GM19043 (cell line): ENCODE measurements around the gene LPIN1.
"Not testable (repeated sequence)": the region's sequence is repeated elsewhere in the genome, so short reads cannot be mapped to it uniquely, and the experiment has no call there.

Experiments used
- ATAC-seq: cut with Tn5 transposase; IDR thresholded peaks from one replicate; pipeline ENCODE4 v1.9.1; 2021; ENCODE audit warnings: low read depth; ENCODE audit not compliant: unreplicated experiment

The LPIN1 gene

GRCh38 chr2:11759182-11759975 lies 12.9 kb downstream of the LPIN1 start:
- not testable (repeated sequence) for ATAC-seq

DNA sequence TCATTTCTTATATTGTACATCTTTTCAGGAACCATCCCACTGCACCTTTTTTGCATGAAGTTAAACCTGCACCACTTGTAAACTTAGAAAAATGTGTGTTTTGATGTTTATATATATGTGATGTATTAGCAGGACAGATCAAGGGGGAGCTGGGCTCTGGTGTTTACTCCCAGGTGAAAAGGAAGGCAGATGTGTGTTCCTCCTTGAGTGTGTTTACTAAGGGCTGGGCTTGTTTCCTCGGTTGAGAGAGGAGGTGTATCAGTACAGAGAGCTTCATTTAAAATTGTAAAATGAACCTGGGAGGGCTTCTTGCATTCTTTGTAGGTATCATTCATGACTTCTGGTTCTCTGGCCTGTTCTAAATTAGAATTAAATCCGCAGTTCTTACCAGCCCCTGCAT lies 14.8 kb downstream of the LPIN1 start:
- no peak for ATAC-seq

- no peak for ATAC-seq
These were observed 15.6 kb downstream of the LPIN1 start for GRCh38 chr2:11762031-11762430.

GRCh38 chr2:11762799-11763461 lies 16.5 kb downstream of the LPIN1 start:
- no peak for ATAC-seq

- ATAC-seq: no peak
These were observed 17.9 kb downstream of the LPIN1 start for GRCh38 chr2:11764359-11764758.

DNA sequence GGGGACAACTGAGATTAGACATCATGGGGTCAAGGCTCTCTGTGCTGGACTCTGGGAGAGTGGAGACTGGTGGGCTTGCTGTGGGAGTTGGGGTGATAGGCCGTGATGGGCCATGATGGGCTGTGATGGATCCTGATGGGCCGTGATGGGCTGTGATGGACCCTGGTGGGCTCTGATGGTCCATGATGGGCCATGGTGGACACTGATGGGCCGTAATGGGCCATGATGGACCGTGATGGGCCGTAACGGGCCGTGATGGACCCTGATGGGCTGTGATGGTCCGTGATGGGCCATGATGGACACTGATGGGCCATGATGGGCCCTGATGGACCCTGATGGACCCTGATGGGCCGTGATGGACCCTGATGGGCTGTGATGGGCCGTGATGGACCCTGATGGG lies 18.5 kb downstream of the LPIN1 start:
- no peak for ATAC-seq

GRCh38 chr2:11765501-11765900 lies 19.1 kb downstream of the LPIN1 start:
- no peak for ATAC-seq

DNA sequence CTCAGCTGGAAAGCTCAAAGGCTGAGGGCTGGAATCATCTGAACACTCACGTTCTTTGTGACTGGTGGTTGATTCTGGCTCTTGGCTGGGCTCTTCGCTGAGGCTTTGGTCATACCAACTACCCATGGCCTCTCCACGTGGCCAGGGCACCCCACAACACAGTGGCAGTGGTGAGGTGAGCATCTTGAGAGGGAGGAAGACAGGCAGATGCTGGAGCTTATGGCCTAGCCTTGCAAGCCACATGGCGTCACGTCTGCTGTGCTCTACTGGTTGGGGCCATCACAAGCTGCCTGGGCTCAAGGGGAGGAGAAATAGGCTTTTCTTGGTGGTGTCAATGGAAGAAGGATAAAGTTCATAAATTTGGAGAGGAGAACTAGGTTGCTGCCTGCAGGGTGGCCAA lies 19.6 kb downstream of the LPIN1 start:
- ATAC-seq: no peak

DNA sequence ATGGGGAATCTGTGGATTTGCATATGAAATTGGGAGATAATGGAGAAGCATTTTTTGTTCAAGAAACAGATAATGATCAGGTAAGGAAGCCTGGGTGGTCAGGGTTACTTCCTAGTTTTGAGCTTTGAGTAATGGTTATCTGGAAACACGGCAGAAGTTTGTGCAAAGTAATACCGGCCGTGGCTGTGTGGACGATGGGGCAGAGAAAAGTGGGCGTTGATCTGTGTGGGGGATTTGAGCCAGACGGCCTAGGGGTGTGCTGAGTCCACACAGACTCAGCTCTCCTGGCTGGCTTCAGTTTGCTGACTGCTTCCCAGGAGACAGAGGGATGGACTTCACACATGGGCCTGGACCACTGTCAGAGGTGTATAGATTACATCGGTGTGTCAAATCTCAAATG lies 21.3 kb downstream of the LPIN1 start:
- ATAC-seq: no peak

DNA sequence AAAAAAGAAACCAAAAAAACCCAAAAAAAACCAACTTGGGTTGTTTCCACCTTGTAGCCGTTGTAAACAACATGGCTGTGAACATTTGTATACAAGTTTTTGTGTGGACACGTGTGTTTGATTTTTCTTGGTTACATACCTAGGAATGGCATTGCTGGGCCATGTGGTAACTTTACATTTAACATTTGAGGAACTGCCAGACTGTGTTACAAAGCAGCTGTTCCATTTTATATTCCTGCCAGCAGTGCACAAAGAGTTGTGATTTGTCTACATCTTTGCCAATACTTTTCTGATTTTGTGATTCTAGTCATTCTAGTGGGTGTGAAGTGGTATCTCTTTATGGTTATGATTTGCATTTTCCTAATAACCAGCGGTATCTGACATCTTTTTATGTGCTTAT lies 22.5 kb downstream of the LPIN1 start:
- ATAC-seq: no peak

GRCh38 chr2:11769516-11769915 lies 23.1 kb downstream of the LPIN1 start:
- ATAC-seq: no peak

DNA sequence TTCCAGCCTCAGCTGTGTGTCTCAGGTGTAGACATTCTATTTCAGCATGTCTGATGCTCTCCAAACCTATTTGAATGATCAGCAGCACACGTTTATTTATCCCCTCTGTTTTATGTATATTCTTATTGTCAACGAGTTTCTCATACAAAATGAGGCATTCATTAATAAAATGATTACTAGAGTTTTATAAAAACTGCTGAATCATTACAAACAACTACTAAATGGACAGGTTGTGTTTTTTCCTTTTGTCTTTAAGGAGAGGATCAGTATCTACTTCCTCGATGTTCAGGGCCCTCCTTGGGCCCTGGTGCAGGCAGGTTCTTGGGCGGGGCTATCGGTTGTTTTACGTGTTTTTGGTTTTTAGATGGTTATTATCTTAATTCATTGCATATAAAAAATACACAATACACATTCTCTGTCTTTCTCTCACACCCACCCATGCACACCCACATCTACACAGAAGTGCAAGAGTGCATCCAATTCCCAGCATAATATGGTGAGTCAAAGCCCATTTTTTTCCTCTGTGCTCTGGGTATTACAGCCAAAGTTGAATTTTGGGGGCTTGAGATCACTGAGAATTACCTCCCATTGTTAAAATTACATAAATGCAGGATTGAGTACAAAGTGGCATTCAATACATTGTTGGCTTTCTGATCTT lies 24.2 kb downstream of the LPIN1 start:
- ATAC-seq: no peak

GRCh38 chr2:11771971-11772615 lies 25.7 kb downstream of the LPIN1 start:
- ATAC-seq: no peak

GRCh38 chr2:11773111-11773510 lies 26.7 kb downstream of the LPIN1 start:
- ATAC-seq: no peak

DNA sequence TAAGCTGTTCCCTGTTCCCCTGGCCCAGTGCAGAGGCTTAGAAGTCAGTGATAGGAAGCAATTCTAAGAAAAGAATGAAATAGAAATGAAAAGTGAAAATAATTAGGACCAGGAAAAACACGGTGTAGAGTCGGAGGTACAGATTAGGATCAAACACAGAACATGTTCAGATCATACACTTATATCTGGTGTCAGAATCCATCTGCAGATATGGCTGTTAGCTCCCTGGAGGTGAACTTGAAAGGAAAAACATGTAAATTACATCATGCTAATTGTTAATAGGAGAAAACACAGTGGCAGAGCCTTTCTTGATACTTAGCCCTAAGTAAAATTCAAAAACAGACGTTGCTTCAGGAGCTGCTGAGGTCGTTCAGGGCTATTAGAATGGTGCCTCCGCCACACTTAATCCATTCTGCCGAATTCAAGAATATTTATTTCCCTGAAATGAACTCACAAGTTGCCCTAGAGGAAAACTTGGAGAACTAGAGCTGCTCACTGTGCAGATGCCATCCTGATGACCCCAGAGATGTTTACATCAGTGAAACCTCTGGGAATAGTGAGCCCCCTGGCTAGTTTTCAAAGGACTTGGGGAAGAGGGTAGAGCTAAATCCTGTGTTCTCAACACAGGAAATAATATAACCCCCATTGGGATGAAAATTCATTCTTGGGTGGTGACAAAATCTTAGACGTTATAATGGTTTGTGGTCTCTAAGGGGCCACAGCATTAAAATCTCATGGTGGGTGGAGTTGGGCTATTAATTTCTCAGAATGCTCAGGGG lies 27.5 kb downstream of the LPIN1 start:
- no peak for ATAC-seq

DNA sequence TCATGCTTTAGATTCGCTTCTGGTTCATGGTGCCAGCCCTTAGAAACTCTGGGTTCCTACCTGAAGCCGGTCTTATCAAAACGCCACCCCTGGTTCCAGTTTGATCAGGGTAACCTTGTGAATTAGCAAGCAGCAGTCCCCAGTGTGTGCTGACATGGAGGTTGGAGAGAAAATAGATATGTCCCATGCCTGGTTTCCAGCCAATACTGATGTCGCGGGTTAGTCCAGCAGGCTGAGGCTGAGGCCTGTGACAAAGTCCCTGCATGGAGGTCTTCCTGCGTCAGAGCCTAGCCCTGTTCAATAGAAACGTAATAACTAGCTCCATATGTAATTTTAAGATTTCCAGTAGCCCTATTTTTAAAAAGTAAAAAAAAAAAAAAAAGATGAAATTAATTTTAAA lies 28.2 kb downstream of the LPIN1 start:
- no peak for ATAC-seq

GRCh38 chr2:11775384-11775783 lies 29.0 kb downstream of the LPIN1 start:
- peak; percentile 85 for ATAC-seq

GRCh38 chr2:11777066-11777782 lies 30.8 kb downstream of the LPIN1 start:
- ATAC-seq: no peak

- ATAC-seq: no peak
These were observed 31.5 kb downstream of the LPIN1 start for GRCh38 chr2:11777886-11778415.

GRCh38 chr2:11778416-11778815 lies 32.0 kb downstream of the LPIN1 start:
- no peak for ATAC-seq
